K562 (cell line): ENCODE results near the gene IRF2.

Source experiments
- HCFC1 ChIP-seq: IDR thresholded peaks from 2 replicates; pipeline ENCODE4 v1.6.1; 2012; ENCODE audit warnings: low read depth, low read length, improper control_type of control experiment
- TAF1 ChIP-seq: IDR thresholded peaks from 2 replicates; pipeline ENCODE4 v1.6.1; 2011; ENCODE audit warnings: mild to moderate bottlenecking, low read length, moderate library complexity; ENCODE audit not compliant: insufficient read depth, control insufficient read depth, severe bottlenecking; ENCODE audit errors: extremely low read depth

GRCh38 chr4:184417802-184418511, 56.4 kb downstream of the IRF2 start:
- TF ChIP-seq HCFC1 (no peak), TAF1 (no peak)
